Subcutaneous preadipocyte (primary cell): ENCODE measurements around the gene FN1. TPM values are rescaled to one million over a fixed set of nuclear protein-coding genes. Genes with fewer than 3 reads are reported as not detected.

Experiments used
- total RNA-seq: library from RNA; depleted of rRNA; stranded (reverse); fragments of >200 nt; gene quantifications from 2 replicates; pipeline ENCODE4 v1.2.3, GENCODE V29; 2012

FN1 gene
- 8,592 and 13,726 TPM in 2 replicates for total RNA-seq

DNA sequence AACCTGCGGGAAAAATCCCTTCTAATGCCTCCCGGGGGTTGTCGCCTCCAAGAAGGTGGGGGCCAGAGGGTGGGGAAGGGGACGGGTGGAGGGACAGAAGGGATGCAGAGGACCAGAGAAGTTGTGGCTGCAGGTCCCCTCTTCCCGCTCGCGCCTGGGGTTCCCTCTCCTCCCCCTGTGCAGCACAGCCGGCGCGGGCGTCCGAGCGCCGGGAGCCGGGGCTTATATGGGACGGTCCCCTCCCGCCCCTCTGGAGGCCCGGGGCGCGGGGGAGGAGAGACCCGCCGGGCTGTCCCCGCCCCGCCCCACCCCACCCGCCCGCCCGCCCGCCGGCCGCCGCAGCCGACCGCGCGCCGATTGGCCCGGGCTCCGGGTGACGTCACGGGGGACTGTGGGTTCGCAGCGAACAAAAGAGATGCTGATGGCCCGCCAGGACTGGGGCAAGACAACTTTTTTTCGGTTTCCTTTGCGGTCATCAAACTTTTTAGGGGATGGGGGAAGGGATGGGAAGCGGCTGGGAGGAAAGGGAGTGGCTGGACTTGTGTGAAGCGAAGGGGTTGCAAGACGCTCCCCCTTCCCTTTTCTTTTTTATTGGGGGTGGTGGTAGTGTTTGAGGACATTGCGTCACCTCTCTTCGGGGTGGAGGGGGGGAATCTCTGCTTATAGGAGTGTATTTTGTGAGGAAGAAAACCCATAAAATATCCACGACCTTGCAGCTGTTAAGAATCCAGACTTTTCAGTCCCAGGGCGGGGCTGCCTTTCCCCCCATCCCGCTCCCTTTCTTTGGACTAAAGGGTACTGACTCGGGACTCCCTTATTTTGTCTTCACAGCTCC, at the start of gene FN1:
Gene FN1, minus strand, starts transcription at position 199 of the 835 bp plus-strand sequence. CDS start 266 bp downstream, outside the sequence.

DNA sequence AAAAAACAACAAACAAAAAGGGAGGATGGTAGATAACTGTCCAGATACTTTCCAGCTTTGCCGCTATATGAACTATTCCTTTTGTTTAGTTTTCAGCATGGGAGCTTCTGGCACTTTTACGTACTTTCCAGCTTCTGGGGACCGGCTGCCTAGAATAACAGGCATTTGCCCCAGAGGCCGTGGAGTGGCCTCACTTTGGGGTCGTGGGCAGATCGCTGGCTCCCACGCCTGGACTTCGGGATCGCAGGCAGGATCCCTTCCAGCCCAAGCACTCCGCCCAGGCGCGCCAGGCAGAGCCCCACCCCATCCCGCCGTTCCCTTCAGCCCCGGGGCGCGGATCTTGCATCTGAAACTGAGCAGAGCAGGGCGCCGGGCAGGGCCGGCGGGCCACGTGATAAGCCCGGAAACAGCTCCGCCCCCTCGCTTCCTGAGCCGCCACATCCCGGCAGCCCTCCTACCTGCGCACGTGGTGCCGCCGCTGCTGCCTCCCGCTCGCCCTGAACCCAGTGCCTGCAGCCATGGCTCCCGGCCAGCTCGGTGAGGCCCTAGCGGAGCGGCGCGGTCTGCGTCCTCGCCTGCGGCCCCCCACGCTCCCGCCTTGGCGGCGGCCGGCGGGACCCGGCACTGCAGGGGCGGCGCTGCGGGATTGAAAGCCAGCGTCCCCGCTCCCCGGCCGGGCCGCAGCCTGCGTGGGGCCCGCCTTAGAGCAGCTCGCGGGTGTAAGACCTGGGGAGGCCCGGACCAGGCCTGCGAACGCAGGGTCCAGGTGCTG, 124.1 kb downstream of the FN1 start, which contains the start of gene ATIC:
Gene ATIC, plus strand, starts transcription at position 435 of the 772 bp plus-strand sequence. Its CDS starts 84 bp downstream, at position 519.

Other genes with a start within 250 kb of the FN1 start
- 28.7 and 33.2 TPM in 2 replicates for gene ATIC, start 124.0 kb downstream of the FN1 start, total RNA-seq